ENCODE measurements around the gene SLC24A3. TPM values are rescaled to one million over a fixed set of nuclear protein-coding genes. Genes with fewer than 3 reads are reported as not detected.

The SLC24A3 gene
- total and polyA plus RNA-seq, 2 of the 13 experiments (the other 11 are each of a cell fraction or from before 2014, with no cell fraction given) = not detected

DNA sequence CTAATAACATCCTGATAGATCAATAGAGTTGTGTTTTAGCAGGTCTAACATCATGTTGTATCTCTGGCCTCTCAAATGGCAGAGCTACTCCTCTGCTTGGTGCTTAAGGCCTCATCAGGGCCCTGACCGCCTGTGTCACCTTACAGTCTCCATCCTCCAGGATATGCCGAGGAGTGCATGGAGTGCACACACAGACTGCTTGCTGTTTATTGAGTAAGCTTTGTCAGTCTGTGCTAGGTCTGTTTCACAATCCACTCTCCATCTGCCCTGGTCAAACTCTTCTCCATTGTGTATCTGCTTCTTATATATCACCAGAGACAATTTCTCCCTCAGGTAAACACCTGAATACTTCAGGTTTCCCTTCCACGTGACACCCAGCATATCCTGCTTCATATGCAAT lies 136.1 kb downstream of the SLC24A3 start:
- TF ChIP-seq, protein P1, sequence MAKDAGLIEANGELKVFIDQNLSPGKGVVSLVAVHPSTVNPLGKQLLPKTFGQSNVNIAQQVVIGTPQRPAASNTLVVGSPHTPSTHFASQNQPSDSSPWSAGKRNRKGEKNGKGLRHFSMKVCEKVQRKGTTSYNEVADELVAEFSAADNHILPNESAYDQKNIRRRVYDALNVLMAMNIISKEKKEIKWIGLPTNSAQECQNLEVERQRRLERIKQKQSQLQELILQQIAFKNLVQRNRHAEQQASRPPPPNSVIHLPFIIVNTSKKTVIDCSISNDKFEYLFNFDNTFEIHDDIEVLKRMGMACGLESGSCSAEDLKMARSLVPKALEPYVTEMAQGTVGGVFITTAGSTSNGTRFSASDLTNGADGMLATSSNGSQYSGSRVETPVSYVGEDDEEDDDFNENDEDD (CRISPR knock-in tag; IDR thresholded peaks at IDR 0.05; ENCODE audit: borderline replicate concordance) = no peak
- TF ChIP-seq KLF16 (CRISPR knock-in tag; IDR thresholded peaks at IDR 0.05) (no peak), ZNF775 (CRISPR knock-in tag; IDR thresholded peaks at IDR 0.05; ENCODE audit: borderline replicate concordance) (no peak), ZNF501 (CRISPR knock-in tag; IDR thresholded peaks at IDR 0.05) (no peak), DNMT3B (CRISPR knock-in tag; conservative IDR thresholded peaks at IDR 0.05) (no peak), ZNF883 (CRISPR knock-in tag; IDR thresholded peaks at IDR 0.05; ENCODE audit: not compliant biosample characterization) (no peak), CEBPB (IDR thresholded peaks at IDR 0.05; ENCODE audit: borderline replicate concordance, low read depth, low read length) (peak; percentile 62)
- H3K4me2 ChIP-seq (ENCODE audit: low read depth, low read length) = no peak overlapping the region
- no peak overlapping the region for H3K9ac ChIP-seq (ENCODE audit: insufficient read depth, low read depth, low read length)
- in situ Hi-C loops (cut with HindIII; ENCODE audit: extremely low pct_ligation_motif_present, low pct_unique_long_range_greater_than_20kb) (no loop called here), intact Hi-C loops (cut with micrococcal nuclease; ENCODE audit: unreplicated experiment) (no loop called here)
- H3K36me3 ChIP-seq (replicated peaks in 1 of 2; ENCODE audit: control insufficient read depth in 1 of 2, insufficient read depth in 2 of 2, low read length in 2 of 2) = no peaks in the 10 kb centered on the region
- ATAC-seq (peak; percentile 53; the same call in 2 of the 3 replicates), DNase-seq (ENCODE audit: low spot score) (no peak), FAIRE-seq (no peak)
- WGBS (ENCODE audit: low lambda C conversion rate) = 10% methylated on average over 3 of the region's 3 CpGs
- H3K27me3 ChIP-seq (ENCODE audit: control insufficient read depth in 1 of 2, insufficient read depth in 2 of 2, low read length in 2 of 2) = 0 out of 5 replicates have a peak, but pooled peaks cover 0 to 7% of the 10 kb centered on the region in 2 experiments
- no peaks in the 10 kb centered on the region for H3K9me3 ChIP-seq (ENCODE audit: low read length)
- no peaks in the 10 kb centered on the region for H4K20me1 ChIP-seq (ENCODE audit: insufficient read depth, low read length)
- BruUV-seq (replicated peaks) = no TSS peak
- H3K27ac ChIP-seq (ENCODE audit: extremely low read length, insufficient read depth, low read length) = no peak overlapping the region
- CTCF ChIA-PET (ENCODE audit: low intra/inter-chr PET ratio, low total read pairs) = no interaction called here
- H3K79me2 ChIP-seq (ENCODE audit: insufficient read depth, low read length) = no peaks in the 10 kb centered on the region
- H3K4me1 ChIP-seq (ENCODE audit: insufficient read depth, low read length) = no peaks in the 10 kb centered on the region
- POLR2A ChIA-PET = no interaction called here
- H2AFZ ChIP-seq (ENCODE audit: low read length) = no peak overlapping the region
- no peak overlapping the region for H3K4me3 ChIP-seq (replicated peaks in 1 of 3; ENCODE audit: insufficient read depth in 1 of 3, low read depth in 2 of 3, low read length in 3 of 3)

DNA sequence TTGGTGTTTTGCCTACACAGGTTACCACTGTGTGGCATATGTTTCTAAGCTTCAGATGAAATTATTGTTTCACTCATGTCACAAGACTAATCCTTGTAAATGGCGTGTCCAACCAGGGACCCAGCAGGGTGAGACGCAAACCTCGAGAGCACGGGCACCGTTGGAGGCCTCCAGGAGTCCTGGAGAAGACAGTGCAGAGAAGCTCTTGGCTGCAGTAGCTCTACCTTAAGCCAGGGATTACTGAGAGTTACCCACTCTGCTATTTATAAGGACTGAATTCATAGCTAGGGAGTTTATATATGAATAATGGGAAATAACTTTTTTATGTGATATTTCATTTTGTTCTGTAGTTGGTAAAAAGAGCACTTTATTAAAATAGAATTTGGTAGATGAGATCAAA lies 137.4 kb downstream of the SLC24A3 start:
- H3K27ac ChIP-seq (ENCODE audit: extremely low read length, insufficient read depth, low read length) = no peak overlapping the region
- CTCF ChIA-PET (ENCODE audit: low intra/inter-chr PET ratio, low total read pairs) = no interaction called here
- no peak for DNase-seq (ENCODE audit: low spot score)
- ATAC-seq = no peak
- no peaks in the 10 kb centered on the region for H3K79me2 ChIP-seq (ENCODE audit: insufficient read depth, low read length)
- H3K9ac ChIP-seq (ENCODE audit: insufficient read depth, low read depth, low read length) = no peak overlapping the region
- no peaks in the 10 kb centered on the region for H4K20me1 ChIP-seq (ENCODE audit: insufficient read depth, low read length)
- H2AFZ ChIP-seq (ENCODE audit: low read length) = no peak overlapping the region
- H3K4me1 ChIP-seq (ENCODE audit: insufficient read depth, low read length) = no peaks in the 10 kb centered on the region
- no peak overlapping the region for H3K4me3 ChIP-seq (replicated peaks in 1 of 3; ENCODE audit: insufficient read depth in 1 of 3, low read depth in 2 of 3, low read length in 3 of 3)
- H3K4me2 ChIP-seq (ENCODE audit: low read depth, low read length) = no peak overlapping the region
- FAIRE-seq = no peak
- POLR2A ChIA-PET = no interaction called here
- 8% methylated on average over 5 of the region's 5 CpGs for WGBS (ENCODE audit: low lambda C conversion rate)
- intact Hi-C loops (cut with micrococcal nuclease; ENCODE audit: unreplicated experiment) (no loop called here), in situ Hi-C loops (cut with HindIII; ENCODE audit: extremely low pct_ligation_motif_present, low pct_unique_long_range_greater_than_20kb) (no loop called here)
- H3K36me3 ChIP-seq (replicated peaks in 1 of 2; ENCODE audit: control insufficient read depth in 1 of 2, insufficient read depth in 2 of 2, low read length in 2 of 2) = no peaks in the 10 kb centered on the region
- BruUV-seq (replicated peaks) = no TSS peak
- no peaks in the 10 kb centered on the region for H3K9me3 ChIP-seq (ENCODE audit: low read length)
- TF ChIP-seq POLR2G (IDR thresholded peaks at IDR 0.05; ENCODE audit: low read depth, low read length) = no peak
- no peak for TF ChIP-seq STAG1 (CRISPR knock-in tag; IDR thresholded peaks at IDR 0.05)
- TF ChIP-seq, protein P2, sequence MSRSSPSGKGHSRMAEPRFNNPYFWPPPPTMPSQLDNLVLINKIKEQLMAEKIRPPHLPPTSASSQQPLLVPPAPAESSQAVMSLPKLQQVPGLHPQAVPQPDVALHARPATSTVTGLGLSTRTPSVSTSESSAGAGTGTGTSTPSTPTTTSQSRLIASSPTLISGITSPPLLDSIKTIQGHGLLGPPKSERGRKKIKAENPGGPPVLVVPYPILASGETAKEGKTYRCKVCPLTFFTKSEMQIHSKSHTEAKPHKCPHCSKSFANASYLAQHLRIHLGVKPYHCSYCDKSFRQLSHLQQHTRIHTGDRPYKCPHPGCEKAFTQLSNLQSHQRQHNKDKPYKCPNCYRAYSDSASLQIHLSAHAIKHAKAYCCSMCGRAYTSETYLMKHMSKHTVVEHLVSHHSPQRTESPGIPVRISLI (CRISPR knock-in tag; IDR thresholded peaks at IDR 0.05; ENCODE audit: borderline replicate concordance) = no peak
- no peak for TF ChIP-seq SALL2 (CRISPR knock-in tag; IDR thresholded peaks at IDR 0.05)
- TF ChIP-seq, protein P3, sequence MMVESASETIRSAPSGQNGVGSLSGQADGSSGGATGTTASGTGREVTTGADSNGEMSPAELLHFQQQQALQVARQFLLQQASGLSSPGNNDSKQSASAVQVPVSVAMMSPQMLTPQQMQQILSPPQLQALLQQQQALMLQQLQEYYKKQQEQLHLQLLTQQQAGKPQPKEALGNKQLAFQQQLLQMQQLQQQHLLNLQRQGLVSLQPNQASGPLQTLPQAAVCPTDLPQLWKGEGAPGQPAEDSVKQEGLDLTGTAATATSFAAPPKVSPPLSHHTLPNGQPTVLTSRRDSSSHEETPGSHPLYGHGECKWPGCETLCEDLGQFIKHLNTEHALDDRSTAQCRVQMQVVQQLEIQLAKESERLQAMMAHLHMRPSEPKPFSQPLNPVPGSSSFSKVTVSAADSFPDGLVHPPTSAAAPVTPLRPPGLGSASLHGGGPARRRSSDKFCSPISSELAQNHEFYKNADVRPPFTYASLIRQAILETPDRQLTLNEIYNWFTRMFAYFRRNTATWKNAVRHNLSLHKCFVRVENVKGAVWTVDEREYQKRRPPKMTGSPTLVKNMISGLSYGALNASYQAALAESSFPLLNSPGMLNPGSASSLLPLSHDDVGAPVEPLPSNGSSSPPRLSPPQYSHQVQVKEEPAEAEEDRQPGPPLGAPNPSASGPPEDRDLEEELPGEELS (CRISPR knock-in tag; IDR thresholded peaks at IDR 0.05) = no peak
- TF ChIP-seq POGZ (CRISPR knock-in tag; IDR thresholded peaks at IDR 0.05) = no peak
- 0 out of 5 replicates have a peak, but pooled peaks cover 0 to 7% of the 10 kb centered on the region in 2 experiments for H3K27me3 ChIP-seq (ENCODE audit: control insufficient read depth in 1 of 2, insufficient read depth in 2 of 2, low read length in 2 of 2)
